GM23338 (cell line): ENCODE measurements around the gene PRTFDC1. TPM values are rescaled to one million over a fixed set of nuclear protein-coding genes. Genes with fewer than 3 reads are reported as not detected.

Experiments
- ATAC-seq: fragments of 200-7000 bp; cut with Tn5 transposase; 3 replicates; pipeline ENCODE4 v1.9.1; 2020
- DNase-seq: peaks from one replicate; pipeline ENCODE4 v3.0.0-alpha.2; 2015; ENCODE audit warnings: low spot score
- H2AFZ ChIP-seq: fragments of 200-600 bp; sonication (generic); 2 replicates; pipeline ENCODE4 v1.8.0; 2016; ENCODE audit warnings: antibody characterized with exemption, mild to moderate bottlenecking, moderate library complexity
- H3F3A ChIP-seq: fragments of 200-600 bp; sonication (generic); replicated peaks from 2 replicates; pipeline ENCODE4 v1.8.0; 2017; ENCODE audit warnings: antibody characterized with exemption, mixed run types, low read depth
- H3K27ac ChIP-seq: fragments of 200-600 bp; sonication (generic); 2 replicates; pipeline ENCODE4 v1.6.1; 2016; ENCODE audit warnings: low read depth
- H3K27me3 ChIP-seq: fragments of 200-600 bp; sonication (generic); 2 replicates; pipeline ENCODE4 v1.8.0; 2016; ENCODE audit warnings: mild to moderate bottlenecking, mixed run types, moderate library complexity; ENCODE audit not compliant: insufficient read depth
- H3K36me3 ChIP-seq: fragments of 200-600 bp; sonication (generic); 2 replicates; pipeline ENCODE4 v1.8.0; 2016; ENCODE audit warnings: mild to moderate bottlenecking; ENCODE audit not compliant: insufficient read depth
- H3K4me1 ChIP-seq: fragments of 200-600 bp; sonication (generic); 2 replicates; pipeline ENCODE4 v1.8.0; 2016; ENCODE audit warnings: mild to moderate bottlenecking, moderate library complexity; ENCODE audit not compliant: insufficient read depth
- H3K4me2 ChIP-seq: fragments of 200-600 bp; sonication (generic); 2 replicates; pipeline ENCODE4 v1.7.1; 2017; ENCODE audit warnings: mixed run types
- H3K4me3 ChIP-seq: fragments of 200-600 bp; sonication (generic); 2 replicates; pipeline ENCODE4 v1.6.1; 2016; ENCODE audit warnings: mixed run types
- H3K79me2 ChIP-seq: fragments of 200-600 bp; sonication (generic); replicated peaks from 2 replicates; pipeline ENCODE4 v1.8.0; 2017; ENCODE audit warnings: mild to moderate bottlenecking; ENCODE audit not compliant: insufficient read depth
- H3K9me2 ChIP-seq: fragments of 200-600 bp; sonication (generic); 2 replicates; pipeline ENCODE4 v1.8.0; 2017; ENCODE audit not compliant: insufficient read depth
- H4K20me1 ChIP-seq: fragments of 200-600 bp; sonication (generic); replicated peaks from 2 replicates; pipeline ENCODE4 v1.8.0; 2017; ENCODE audit warnings: mild to moderate bottlenecking; ENCODE audit not compliant: insufficient read depth
- H3K27ac Mint-ChIP-seq: 2 replicates; pipeline ENCODE4 v1.8.0; 2020; ENCODE audit warnings: inconsistent platforms, mild to moderate bottlenecking, moderate library complexity, mixed read lengths
- H3K27me3 Mint-ChIP-seq: 3 replicates; pipeline ENCODE4 v1.8.0; 2022; ENCODE audit warnings: low read depth, mild to moderate bottlenecking, moderate library complexity, mixed read lengths, inconsistent platforms; ENCODE audit not compliant: insufficient read depth, poor library complexity
- H3K36me3 Mint-ChIP-seq: 3 replicates; pipeline ENCODE4 v1.8.0; 2021; ENCODE audit warnings: low read depth, mild to moderate bottlenecking, inconsistent platforms, moderate library complexity, mixed read lengths
- H3K4me1 Mint-ChIP-seq: 3 replicates; pipeline ENCODE4 v1.8.0; 2020; ENCODE audit warnings: mild to moderate bottlenecking, inconsistent platforms, mixed read lengths
- H3K4me3 Mint-ChIP-seq: 3 replicates; pipeline ENCODE4 v1.8.0; 2021; ENCODE audit warnings: moderate library complexity, mild to moderate bottlenecking, inconsistent platforms, mixed read lengths
- H3K9me3 Mint-ChIP-seq: 3 replicates; pipeline ENCODE4 v1.8.0; 2020; ENCODE audit warnings: moderate library complexity, mild to moderate bottlenecking, inconsistent platforms, mixed read lengths
- CREB1 ChIP-seq: fragments of 250-450 bp; sonication (Bioruptor Pico); IDR thresholded peaks from 2 replicates; pipeline ENCODE4 v1.5.0; 2020; ENCODE audit warnings: low read depth, mild to moderate bottlenecking, moderate library complexity
- EZH2 ChIP-seq: fragments of 200-600 bp; sonication (generic); IDR thresholded peaks from one replicate; pipeline ENCODE4 v1.8.0; 2017; ENCODE audit warnings: antibody characterized with exemption, mild to moderate bottlenecking, low read depth; ENCODE audit not compliant: unreplicated experiment
- JUNB ChIP-seq: IDR thresholded peaks from one replicate; pipeline ENCODE4 v1.6.1; 2016; ENCODE audit warnings: antibody characterized with exemption; ENCODE audit not compliant: unreplicated experiment
- NANOG ChIP-seq: IDR thresholded peaks from 2 replicates; pipeline ENCODE4 v1.6.1; 2016; ENCODE audit warnings: antibody characterized with exemption, borderline replicate concordance
- POLR2AphosphoS5 ChIP-seq: IDR thresholded peaks from 2 replicates; pipeline ENCODE4 v1.6.1; 2016; ENCODE audit warnings: antibody characterized with exemption, low read depth
- STAT1 ChIP-seq: IDR thresholded peaks from one replicate; pipeline ENCODE4 v1.6.1; 2016; ENCODE audit warnings: antibody characterized with exemption; ENCODE audit not compliant: unreplicated experiment
- ZNF114 ChIP-seq: fragments of 250-450 bp; sonication (Bioruptor Pico); IDR thresholded peaks from 2 replicates; pipeline ENCODE4 v1.5.0; 2020; ENCODE audit warnings: mild to moderate bottlenecking, moderate library complexity
- ZNF331 ChIP-seq: fragments of 250-450 bp; sonication (Bioruptor Pico); IDR thresholded peaks from 2 replicates; pipeline ENCODE4 v1.5.0; 2020; ENCODE audit warnings: low read depth, mild to moderate bottlenecking, moderate library complexity
- polyA plus RNA-seq: library from polyadenylated mRNA; unstranded; fragments of >200 nt; fragmentation: Nextera tagmentation; extraction: Ambion mirVana; gene quantifications from 2 replicates; pipeline ENCODE4 v1.2.1, GENCODE V29; 2016
- total RNA-seq: library from RNA; depleted of rRNA; stranded (reverse); fragments of >200 nt; shearing (Covaris generic); gene quantifications from 2 replicates; pipeline ENCODE4 v1.2.3, GENCODE V29; 2014
- TF ChIP-seq, protein P1 (sequence below), 2 experiments: fragments of 200-600 bp in 1 of 2; sonication (generic) in 1 of 2; conservative IDR thresholded peaks; 2 replicates each; pipeline versions ENCODE4 v1.5.1 to v1.6.1; 2016 to 2017; ENCODE audit warnings: antibody characterized with exemption in 2 of 2, low read depth in 2 of 2, mild to moderate bottlenecking in 2 of 2, moderate library complexity in 1 of 2
- TF ChIP-seq, protein P2 (sequence below): IDR thresholded peaks from 2 replicates; pipeline ENCODE4 v1.6.1; 2016; ENCODE audit warnings: antibody characterized with exemption
- TF ChIP-seq, protein P3 (sequence below): IDR thresholded peaks from one replicate; pipeline ENCODE4 v1.6.1; 2018; ENCODE audit warnings: antibody characterized with exemption; ENCODE audit not compliant: unreplicated experiment
- TF ChIP-seq, protein P4 (sequence below): fragments of 250-450 bp; sonication (Bioruptor Pico); IDR thresholded peaks from 2 replicates; pipeline ENCODE4 v1.5.0; 2020; ENCODE audit warnings: mild to moderate bottlenecking, moderate library complexity

Gene PRTFDC1
- total and polyA plus RNA-seq, 2 experiments from 2014 or later: 7.9 to 9.1 TPM

DNA sequence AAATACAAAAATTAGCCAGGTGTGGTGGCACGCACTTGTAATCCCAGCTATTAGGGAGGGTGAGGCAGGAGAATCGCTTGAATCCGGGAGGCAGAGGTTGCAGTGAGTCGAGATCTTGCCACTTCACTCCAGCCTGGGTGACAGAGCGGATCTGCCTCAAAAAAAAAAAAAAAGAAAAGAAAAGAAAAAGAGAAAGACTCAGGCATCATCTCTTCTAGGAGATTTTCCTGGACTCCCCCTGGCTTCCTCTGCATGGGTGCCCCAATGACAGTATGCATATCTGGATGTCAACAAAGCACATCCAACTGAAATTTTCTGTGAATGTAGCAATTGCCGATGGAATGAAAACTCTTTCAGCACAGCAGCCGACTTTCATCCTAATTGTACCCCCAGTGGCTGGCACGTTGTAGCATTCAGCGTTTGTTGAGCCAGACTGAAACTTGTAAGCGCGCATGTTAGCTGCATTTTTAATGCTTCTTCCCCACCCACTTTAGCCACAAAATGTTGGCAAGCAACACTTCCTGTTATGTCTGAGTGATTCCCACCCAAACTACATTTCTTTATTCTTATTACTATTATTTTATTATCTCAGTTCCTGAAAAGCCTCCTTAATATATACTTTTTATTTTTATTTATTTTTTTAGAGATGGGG lies 70.2 kb downstream of the PRTFDC1 start (continued):
- TF ChIP-seq, protein P1, sequence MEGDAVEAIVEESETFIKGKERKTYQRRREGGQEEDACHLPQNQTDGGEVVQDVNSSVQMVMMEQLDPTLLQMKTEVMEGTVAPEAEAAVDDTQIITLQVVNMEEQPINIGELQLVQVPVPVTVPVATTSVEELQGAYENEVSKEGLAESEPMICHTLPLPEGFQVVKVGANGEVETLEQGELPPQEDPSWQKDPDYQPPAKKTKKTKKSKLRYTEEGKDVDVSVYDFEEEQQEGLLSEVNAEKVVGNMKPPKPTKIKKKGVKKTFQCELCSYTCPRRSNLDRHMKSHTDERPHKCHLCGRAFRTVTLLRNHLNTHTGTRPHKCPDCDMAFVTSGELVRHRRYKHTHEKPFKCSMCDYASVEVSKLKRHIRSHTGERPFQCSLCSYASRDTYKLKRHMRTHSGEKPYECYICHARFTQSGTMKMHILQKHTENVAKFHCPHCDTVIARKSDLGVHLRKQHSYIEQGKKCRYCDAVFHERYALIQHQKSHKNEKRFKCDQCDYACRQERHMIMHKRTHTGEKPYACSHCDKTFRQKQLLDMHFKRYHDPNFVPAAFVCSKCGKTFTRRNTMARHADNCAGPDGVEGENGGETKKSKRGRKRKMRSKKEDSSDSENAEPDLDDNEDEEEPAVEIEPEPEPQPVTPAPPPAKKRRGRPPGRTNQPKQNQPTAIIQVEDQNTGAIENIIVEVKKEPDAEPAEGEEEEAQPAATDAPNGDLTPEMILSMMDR (conservative IDR thresholded peaks at IDR 0.05; ENCODE audit: low read depth in 2 of 2): no peak
- TF ChIP-seq, protein P2, sequence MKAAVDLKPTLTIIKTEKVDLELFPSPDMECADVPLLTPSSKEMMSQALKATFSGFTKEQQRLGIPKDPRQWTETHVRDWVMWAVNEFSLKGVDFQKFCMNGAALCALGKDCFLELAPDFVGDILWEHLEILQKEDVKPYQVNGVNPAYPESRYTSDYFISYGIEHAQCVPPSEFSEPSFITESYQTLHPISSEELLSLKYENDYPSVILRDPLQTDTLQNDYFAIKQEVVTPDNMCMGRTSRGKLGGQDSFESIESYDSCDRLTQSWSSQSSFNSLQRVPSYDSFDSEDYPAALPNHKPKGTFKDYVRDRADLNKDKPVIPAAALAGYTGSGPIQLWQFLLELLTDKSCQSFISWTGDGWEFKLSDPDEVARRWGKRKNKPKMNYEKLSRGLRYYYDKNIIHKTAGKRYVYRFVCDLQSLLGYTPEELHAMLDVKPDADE: no peak
- TF ChIP-seq POLR2AphosphoS5: no peak
- TF ChIP-seq EZH2: no peak
- TF ChIP-seq NANOG: no peak
- TF ChIP-seq JUNB: no peak
- TF ChIP-seq, protein P3, sequence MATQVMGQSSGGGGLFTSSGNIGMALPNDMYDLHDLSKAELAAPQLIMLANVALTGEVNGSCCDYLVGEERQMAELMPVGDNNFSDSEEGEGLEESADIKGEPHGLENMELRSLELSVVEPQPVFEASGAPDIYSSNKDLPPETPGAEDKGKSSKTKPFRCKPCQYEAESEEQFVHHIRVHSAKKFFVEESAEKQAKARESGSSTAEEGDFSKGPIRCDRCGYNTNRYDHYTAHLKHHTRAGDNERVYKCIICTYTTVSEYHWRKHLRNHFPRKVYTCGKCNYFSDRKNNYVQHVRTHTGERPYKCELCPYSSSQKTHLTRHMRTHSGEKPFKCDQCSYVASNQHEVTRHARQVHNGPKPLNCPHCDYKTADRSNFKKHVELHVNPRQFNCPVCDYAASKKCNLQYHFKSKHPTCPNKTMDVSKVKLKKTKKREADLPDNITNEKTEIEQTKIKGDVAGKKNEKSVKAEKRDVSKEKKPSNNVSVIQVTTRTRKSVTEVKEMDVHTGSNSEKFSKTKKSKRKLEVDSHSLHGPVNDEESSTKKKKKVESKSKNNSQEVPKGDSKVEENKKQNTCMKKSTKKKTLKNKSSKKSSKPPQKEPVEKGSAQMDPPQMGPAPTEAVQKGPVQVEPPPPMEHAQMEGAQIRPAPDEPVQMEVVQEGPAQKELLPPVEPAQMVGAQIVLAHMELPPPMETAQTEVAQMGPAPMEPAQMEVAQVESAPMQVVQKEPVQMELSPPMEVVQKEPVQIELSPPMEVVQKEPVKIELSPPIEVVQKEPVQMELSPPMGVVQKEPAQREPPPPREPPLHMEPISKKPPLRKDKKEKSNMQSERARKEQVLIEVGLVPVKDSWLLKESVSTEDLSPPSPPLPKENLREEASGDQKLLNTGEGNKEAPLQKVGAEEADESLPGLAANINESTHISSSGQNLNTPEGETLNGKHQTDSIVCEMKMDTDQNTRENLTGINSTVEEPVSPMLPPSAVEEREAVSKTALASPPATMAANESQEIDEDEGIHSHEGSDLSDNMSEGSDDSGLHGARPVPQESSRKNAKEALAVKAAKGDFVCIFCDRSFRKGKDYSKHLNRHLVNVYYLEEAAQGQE: no peak
- no peak for TF ChIP-seq CREB1 (CRISPR knock-in tag)
- TF ChIP-seq ZNF331: no peak
- TF ChIP-seq ZNF114 (CRISPR knock-in tag): no peak
- no peak for TF ChIP-seq STAT1

DNA sequence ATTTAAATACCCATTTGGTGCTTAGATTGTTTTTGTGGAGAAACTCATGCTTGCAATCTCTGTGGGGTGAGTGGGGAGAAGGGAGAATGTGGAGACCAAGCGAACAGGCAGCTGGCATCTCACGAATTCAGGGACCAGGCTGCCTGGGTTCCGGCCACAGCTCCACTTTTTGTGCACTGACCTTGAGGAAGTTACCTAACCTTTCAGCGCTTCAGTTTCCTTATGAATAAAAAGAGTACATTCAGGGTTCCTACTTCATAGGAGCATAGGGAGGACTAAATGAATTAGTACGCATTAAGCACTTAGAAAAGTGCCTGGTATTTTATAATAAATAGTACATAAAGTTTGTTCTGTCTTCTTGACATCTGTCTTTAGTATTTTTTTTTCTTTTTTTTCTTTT lies 72.5 kb downstream of the PRTFDC1 start:
- Histone ChIP-seq H3K4me3 (no peak overlapping the region), H3K79me2 (no peaks in the 10 kb centered on the region), H3K36me3 (no peaks in the 10 kb centered on the region), H3K27me3 (no peaks in the 10 kb centered on the region), H4K20me1 (no peaks in the 10 kb centered on the region), H3F3A (no peaks in the 10 kb centered on the region), H3K27ac (no peak overlapping the region), H2AFZ (no peak overlapping the region), H3K4me1 (peaks cover 22% of the 10 kb centered on the region), H3K9me2 (no peaks in the 10 kb centered on the region), H3K4me2 (no peak overlapping the region)
- peaks cover 8% of the 10 kb centered on the region for H3K27me3 Mint-ChIP-seq
- H3K27ac Mint-ChIP-seq: peak overlapping the region; percentile 43; the same call in 1 of the 2 replicates
- no peak for ATAC-seq
- H3K9me3 Mint-ChIP-seq: peaks cover 2% of the 10 kb centered on the region; the same call in 1 of the 3 replicates
- DNase-seq: no peak
- peaks cover 23% of the 10 kb centered on the region for H3K4me1 Mint-ChIP-seq
- H3K4me3 Mint-ChIP-seq: no peak overlapping the region
- peaks cover 3% of the 10 kb centered on the region; the same call in 1 of the 3 replicates for H3K36me3 Mint-ChIP-seq
- TF ChIP-seq ZNF331 (no peak), JUNB (no peak), STAT1 (no peak), CREB1 (CRISPR knock-in tag) (no peak)
- TF ChIP-seq, protein P4, sequence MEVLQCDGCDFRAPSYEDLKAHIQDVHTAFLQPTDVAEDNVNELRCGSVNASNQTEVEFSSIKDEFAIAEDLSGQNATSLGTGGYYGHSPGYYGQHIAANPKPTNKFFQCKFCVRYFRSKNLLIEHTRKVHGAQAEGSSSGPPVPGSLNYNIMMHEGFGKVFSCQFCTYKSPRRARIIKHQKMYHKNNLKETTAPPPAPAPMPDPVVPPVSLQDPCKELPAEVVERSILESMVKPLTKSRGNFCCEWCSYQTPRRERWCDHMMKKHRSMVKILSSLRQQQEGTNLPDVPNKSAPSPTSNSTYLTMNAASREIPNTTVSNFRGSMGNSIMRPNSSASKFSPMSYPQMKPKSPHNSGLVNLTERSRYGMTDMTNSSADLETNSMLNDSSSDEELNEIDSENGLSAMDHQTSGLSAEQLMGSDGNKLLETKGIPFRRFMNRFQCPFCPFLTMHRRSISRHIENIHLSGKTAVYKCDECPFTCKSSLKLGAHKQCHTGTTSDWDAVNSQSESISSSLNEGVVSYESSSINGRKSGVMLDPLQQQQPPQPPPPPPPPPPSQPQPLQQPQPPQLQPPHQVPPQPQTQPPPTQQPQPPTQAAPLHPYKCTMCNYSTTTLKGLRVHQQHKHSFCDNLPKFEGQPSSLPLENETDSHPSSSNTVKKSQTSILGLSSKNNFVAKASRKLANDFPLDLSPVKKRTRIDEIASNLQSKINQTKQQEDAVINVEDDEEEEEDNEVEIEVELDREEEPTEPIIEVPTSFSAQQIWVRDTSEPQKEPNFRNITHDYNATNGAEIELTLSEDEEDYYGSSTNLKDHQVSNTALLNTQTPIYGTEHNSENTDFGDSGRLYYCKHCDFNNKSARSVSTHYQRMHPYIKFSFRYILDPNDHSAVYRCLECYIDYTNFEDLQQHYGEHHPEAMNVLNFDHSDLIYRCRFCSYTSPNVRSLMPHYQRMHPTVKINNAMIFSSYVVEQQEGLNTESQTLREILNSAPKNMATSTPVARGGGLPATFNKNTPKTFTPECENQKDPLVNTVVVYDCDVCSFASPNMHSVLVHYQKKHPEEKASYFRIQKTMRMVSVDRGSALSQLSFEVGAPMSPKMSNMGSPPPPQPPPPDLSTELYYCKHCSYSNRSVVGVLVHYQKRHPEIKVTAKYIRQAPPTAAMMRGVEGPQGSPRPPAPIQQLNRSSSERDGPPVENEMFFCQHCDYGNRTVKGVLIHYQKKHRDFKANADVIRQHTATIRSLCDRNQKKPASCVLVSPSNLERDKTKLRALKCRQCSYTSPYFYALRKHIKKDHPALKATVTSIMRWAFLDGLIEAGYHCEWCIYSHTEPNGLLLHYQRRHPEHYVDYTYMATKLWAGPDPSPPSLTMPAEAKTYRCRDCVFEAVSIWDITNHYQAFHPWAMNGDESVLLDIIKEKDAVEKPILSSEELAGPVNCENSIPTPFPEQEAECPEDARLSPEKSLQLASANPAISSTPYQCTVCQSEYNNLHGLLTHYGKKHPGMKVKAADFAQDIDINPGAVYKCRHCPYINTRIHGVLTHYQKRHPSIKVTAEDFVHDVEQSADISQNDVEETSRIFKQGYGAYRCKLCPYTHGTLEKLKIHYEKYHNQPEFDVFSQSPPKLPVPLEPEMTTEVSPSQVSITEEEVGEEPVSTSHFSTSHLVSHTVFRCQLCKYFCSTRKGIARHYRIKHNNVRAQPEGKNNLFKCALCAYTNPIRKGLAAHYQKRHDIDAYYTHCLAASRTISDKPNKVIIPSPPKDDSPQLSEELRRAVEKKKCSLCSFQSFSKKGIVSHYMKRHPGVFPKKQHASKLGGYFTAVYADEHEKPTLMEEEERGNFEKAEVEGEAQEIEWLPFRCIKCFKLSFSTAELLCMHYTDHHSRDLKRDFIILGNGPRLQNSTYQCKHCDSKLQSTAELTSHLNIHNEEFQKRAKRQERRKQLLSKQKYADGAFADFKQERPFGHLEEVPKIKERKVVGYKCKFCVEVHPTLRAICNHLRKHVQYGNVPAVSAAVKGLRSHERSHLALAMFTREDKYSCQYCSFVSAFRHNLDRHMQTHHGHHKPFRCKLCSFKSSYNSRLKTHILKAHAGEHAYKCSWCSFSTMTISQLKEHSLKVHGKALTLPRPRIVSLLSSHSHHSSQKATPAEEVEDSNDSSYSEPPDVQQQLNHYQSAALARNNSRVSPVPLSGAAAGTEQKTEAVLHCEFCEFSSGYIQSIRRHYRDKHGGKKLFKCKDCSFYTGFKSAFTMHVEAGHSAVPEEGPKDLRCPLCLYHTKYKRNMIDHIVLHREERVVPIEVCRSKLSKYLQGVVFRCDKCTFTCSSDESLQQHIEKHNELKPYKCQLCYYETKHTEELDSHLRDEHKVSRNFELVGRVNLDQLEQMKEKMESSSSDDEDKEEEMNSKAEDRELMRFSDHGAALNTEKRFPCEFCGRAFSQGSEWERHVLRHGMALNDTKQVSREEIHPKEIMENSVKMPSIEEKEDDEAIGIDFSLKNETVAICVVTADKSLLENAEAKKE (CRISPR knock-in tag): no peak
